ENCODE results near the gene SSR1. TPM values are rescaled to one million over a fixed set of nuclear protein-coding genes. Genes with fewer than 3 reads are reported as not detected.

The SSR1 gene
- total and polyA plus RNA-seq, 2 experiments from 2014 or later, result 65.3 to 70.2 TPM

- TF ChIP-seq ZNF331 (CRISPR knock-in tag; IDR thresholded peaks at IDR 0.05; ENCODE audit: low read depth), result peak; percentile 99
- TF ChIP-seq EZH2phosphoT487 (IDR thresholded peaks at IDR 0.05; ENCODE audit: unreplicated experiment), result no peak
- no peak for TF ChIP-seq STAT1 (IDR thresholded peaks at IDR 0.05; ENCODE audit: unreplicated experiment)
- no peak for TF ChIP-seq EZH2 (IDR thresholded peaks at IDR 0.05; ENCODE audit: low read depth, unreplicated experiment)
- TF ChIP-seq ETS1 (IDR thresholded peaks at IDR 0.05), result no peak
- no peak for TF ChIP-seq POLR2AphosphoS5 (IDR thresholded peaks at IDR 0.05; ENCODE audit: low read depth)
- Mint-ChIP-seq H3K4me1 (peaks cover 13% of the 10 kb centered on the region), H3K27me3 (ENCODE audit: insufficient read depth, low read depth, poor library complexity) (peaks cover 24% of the 10 kb centered on the region), H3K9me3 (peaks cover 26% of the 10 kb centered on the region; the same call in 2 of the 3 replicates), H3K4me3 (no peak overlapping the region), H3K27ac (no peak overlapping the region), H3K36me3 (ENCODE audit: low read depth) (peaks cover 8% of the 10 kb centered on the region; the same call in 2 of the 3 replicates)
- Histone ChIP-seq H3K4me1 (ENCODE audit: insufficient read depth) (peaks cover 5% of the 10 kb centered on the region), H3K27me3 (ENCODE audit: insufficient read depth) (peaks cover 3% of the 10 kb centered on the region; the same call in 1 of the 2 replicates), H3K9me2 (ENCODE audit: insufficient read depth) (0 out of 2 replicates have a peak, but pooled peaks cover 3% of the 10 kb centered on the region), H3F3A (replicated peaks; ENCODE audit: low read depth) (peaks cover 7% of the 10 kb centered on the region; the same call in 1 of the 2 replicates), H3K79me2 (replicated peaks; ENCODE audit: insufficient read depth) (no peaks in the 10 kb centered on the region), H2AFZ (no peak overlapping the region), H3K36me3 (ENCODE audit: insufficient read depth) (no peaks in the 10 kb centered on the region), H4K20me1 (replicated peaks; ENCODE audit: insufficient read depth) (no peaks in the 10 kb centered on the region), H3K4me2 (no peak overlapping the region), H3K27ac (ENCODE audit: low read depth) (no peak overlapping the region), H3K4me3 (no peak overlapping the region)
- DNase-seq (ENCODE audit: low spot score) (no peak), ATAC-seq (no peak)
Observed at GRCh38 chr6:7255918-7256317, 57.1 kb downstream of the SSR1 start.

GRCh38 chr6:7254980-7255835 lies 57.8 kb downstream of the SSR1 start:
- H3K79me2 ChIP-seq (replicated peaks; ENCODE audit: insufficient read depth), result no peaks in the 10 kb centered on the region
- H4K20me1 ChIP-seq (replicated peaks; ENCODE audit: insufficient read depth), result no peaks in the 10 kb centered on the region
- TF ChIP-seq CTCF (conservative IDR thresholded peaks at IDR 0.05; ENCODE audit: low read depth in 2 of 2) (peak in 1 of 2 experiments; percentile 23; a peak in 2 of 4 replicates), REST (IDR thresholded peaks at IDR 0.05; ENCODE audit: unreplicated experiment) (no peak)
- Mint-ChIP-seq H3K27ac (no peak overlapping the region), H3K9me3 (peaks cover 26% of the 10 kb centered on the region; the same call in 2 of the 3 replicates), H3K4me1 (peaks cover 7% of the 10 kb centered on the region), H3K4me3 (no peak overlapping the region), H3K36me3 (ENCODE audit: low read depth) (peaks cover 8% of the 10 kb centered on the region; the same call in 2 of the 3 replicates), H3K27me3 (ENCODE audit: insufficient read depth, low read depth, poor library complexity) (peaks cover 19% of the 10 kb centered on the region)
- H3K4me1 ChIP-seq (ENCODE audit: insufficient read depth), result peaks cover 1% of the 10 kb centered on the region
- H3K36me3 ChIP-seq (ENCODE audit: insufficient read depth), result no peaks in the 10 kb centered on the region
- DNase-seq (ENCODE audit: low spot score), result no peak
- peaks cover 3% of the 10 kb centered on the region; the same call in 1 of the 2 replicates for H3K27me3 ChIP-seq (ENCODE audit: insufficient read depth)
- H3K4me2 ChIP-seq, result no peak overlapping the region
- no peak overlapping the region for H2AFZ ChIP-seq
- 0 out of 2 replicates have a peak, but pooled peaks cover 3% of the 10 kb centered on the region for H3K9me2 ChIP-seq (ENCODE audit: insufficient read depth)
- H3F3A ChIP-seq (replicated peaks; ENCODE audit: low read depth), result 0 out of 2 replicates have a peak, but pooled peaks cover under 1% of the 10 kb centered on the region
- H3K4me3 ChIP-seq, result no peak overlapping the region
- no peak overlapping the region for H3K27ac ChIP-seq (ENCODE audit: low read depth)
- no peak for ATAC-seq
